GM21529 (cell line): ENCODE results near the gene SLITRK1.

Source experiments
- ATAC-seq: cut with Tn5 transposase; IDR thresholded peaks from one replicate; pipeline ENCODE4 v1.9.1; 2021; ENCODE audit not compliant: unreplicated experiment

Gene SLITRK1

GRCh38 chr13:83876546-83876945 is 5.7 kb downstream of the SLITRK1 start:
- ATAC-seq: peak; percentile 80

GRCh38 chr13:83867708-83868107 is 14.6 kb downstream of the SLITRK1 start:
- ATAC-seq: no peak

GRCh38 chr13:83865161-83866137 is 16.8 kb downstream of the SLITRK1 start:
- no peak for ATAC-seq

- ATAC-seq: no peak
Measured at GRCh38 chr13:83853771-83854170, 28.5 kb downstream of the SLITRK1 start.

GRCh38 chr13:83845106-83845505 is 37.2 kb downstream of the SLITRK1 start:
- no peak for ATAC-seq

GRCh38 chr13:83839146-83839545 is 43.1 kb downstream of the SLITRK1 start:
- no peak for ATAC-seq

GRCh38 chr13:83831796-83832195 is 50.5 kb downstream of the SLITRK1 start:
- ATAC-seq: no peak

GRCh38 chr13:83829810-83830209 is 52.5 kb downstream of the SLITRK1 start:
- no peak for ATAC-seq

- no peak for ATAC-seq
Measured at GRCh38 chr13:83827338-83827737, 54.9 kb downstream of the SLITRK1 start.
